ENCODE measurements around the gene ATL2. TPM values are rescaled to one million over a fixed set of nuclear protein-coding genes. Genes with fewer than 3 reads are reported as not detected.

Gene ATL2
- polyA plus RNA-seq, 3 donors from 2014 or later = 10.1 to 21.1 (median 15.7) TPM

DNA sequence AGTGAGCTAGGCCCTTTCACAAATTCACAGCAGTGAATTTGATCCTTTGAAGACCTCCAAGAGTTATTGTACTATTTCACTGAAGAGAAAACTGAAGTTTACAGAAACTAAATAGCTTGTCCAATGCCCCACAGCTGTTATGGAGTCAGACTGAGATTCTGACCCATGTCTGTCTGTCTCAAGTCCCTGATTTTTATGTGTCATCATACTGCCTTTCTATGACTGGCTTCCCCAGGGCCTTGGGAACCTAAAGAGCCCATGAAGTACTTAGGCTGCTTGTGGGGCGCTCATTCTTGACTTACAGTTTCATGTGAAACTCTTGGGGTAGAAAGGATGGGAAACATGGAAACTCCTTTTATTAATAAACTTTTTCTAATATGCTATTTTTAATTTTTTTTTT is 107.7 kb downstream of the ATL2 start:
- peaks cover 0 to 5% of the 10 kb centered on the region in 2 donors for H3K4me1 Mint-ChIP-seq
- no peak for DNase-seq
- H3K27ac Mint-ChIP-seq = no peak overlapping the region

GRCh38 chr2:38268691-38269327 is 108.3 kb downstream of the ATL2 start:
- H3K4me1 Mint-ChIP-seq = peaks cover 0 to 5% of the 10 kb centered on the region in 2 donors
- peaks cover 0 to 6% (median 5%) of the 10 kb centered on the region in 3 donors for H3K27me3 Mint-ChIP-seq (ENCODE audit: low read depth in 3 of 3)
- H3K4me3 Mint-ChIP-seq = no peak overlapping the region
- no peaks in the 10 kb centered on the region for H3K36me3 Mint-ChIP-seq
- H3K27ac Mint-ChIP-seq = no peak overlapping the region
- no peaks in the 10 kb centered on the region for H3K9me3 Mint-ChIP-seq
- DNase-seq = no peak

More for the DNA sequence above, 107.7 kb downstream of the ATL2 start:
- Mint-ChIP-seq H3K4me3 (no peak overlapping the region), H3K27me3 (ENCODE audit: low read depth in 3 of 3) (peaks cover 0 to 5% (median 3%) of the 10 kb centered on the region in 3 donors), H3K36me3 (no peaks in the 10 kb centered on the region), H3K9me3 (no peaks in the 10 kb centered on the region)

GRCh38 chr2:38268001-38268400 is 109.1 kb downstream of the ATL2 start:
- Mint-ChIP-seq H3K27me3 (ENCODE audit: low read depth in 3 of 3) (peaks cover 0 to 4% (median 3%) of the 10 kb centered on the region in 3 donors), H3K9me3 (no peaks in the 10 kb centered on the region), H3K4me3 (no peak overlapping the region), H3K27ac (no peak overlapping the region), H3K4me1 (peaks cover 0 to 5% of the 10 kb centered on the region in 2 donors), H3K36me3 (no peaks in the 10 kb centered on the region)
- no peak for DNase-seq

DNA sequence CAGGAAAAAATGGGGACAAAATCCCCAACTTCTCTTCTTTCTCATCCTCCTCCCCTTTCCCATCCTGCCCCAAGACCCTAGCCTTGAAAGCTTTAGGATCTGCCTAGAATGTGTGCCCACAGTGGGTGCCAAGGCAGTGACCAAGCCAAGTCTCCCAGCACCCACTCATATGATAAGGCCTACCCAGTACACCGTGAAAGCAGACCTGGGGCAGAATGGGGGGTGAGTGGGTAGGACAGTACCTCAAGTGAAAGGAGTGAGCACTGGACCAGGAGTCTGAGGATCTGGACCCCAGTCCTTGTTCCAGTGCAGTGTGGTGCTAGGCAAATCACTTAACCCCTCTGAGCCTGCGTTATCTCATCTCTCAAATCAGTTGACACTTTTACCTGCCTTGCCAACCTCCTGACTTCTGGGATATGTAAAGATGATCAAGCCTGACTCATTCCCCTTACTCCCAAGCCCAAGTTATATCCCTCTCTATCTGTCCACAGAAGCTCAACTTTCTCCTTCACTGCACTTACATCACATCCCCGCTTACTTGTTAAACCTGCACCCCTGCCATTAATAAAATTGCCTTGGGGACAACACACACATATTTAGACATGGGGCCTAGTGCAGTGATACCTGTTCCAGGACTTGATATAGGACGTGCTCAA is 109.7 kb downstream of the ATL2 start:
- no peaks in the 10 kb centered on the region for H3K36me3 Mint-ChIP-seq
- H3K4me3 Mint-ChIP-seq = no peak overlapping the region
- peaks cover 0 to 5% of the 10 kb centered on the region in 2 donors for H3K4me1 Mint-ChIP-seq
- H3K27ac Mint-ChIP-seq = no peak overlapping the region
- H3K9me3 Mint-ChIP-seq = no peaks in the 10 kb centered on the region
- H3K27me3 Mint-ChIP-seq (ENCODE audit: low read depth in 3 of 3) = peaks cover 0 to 4% (median 3%) of the 10 kb centered on the region in 3 donors
- no peak for DNase-seq

- Mint-ChIP-seq H3K27ac (peak overlapping the region in 1 of 6 donors; percentile 55), H3K27me3 (ENCODE audit: low read depth in 3 of 3) (peaks cover 3 to 5% (median 4%) of the 10 kb centered on the region in 3 donors), H3K4me3 (no peak overlapping the region), H3K9me3 (no peaks in the 10 kb centered on the region), H3K36me3 (no peaks in the 10 kb centered on the region), H3K4me1 (peaks cover 0 to 5% of the 10 kb centered on the region in 2 donors)
- DNase-seq = no peak
Measured at GRCh38 chr2:38266382-38267061, 110.6 kb downstream of the ATL2 start.

DNA sequence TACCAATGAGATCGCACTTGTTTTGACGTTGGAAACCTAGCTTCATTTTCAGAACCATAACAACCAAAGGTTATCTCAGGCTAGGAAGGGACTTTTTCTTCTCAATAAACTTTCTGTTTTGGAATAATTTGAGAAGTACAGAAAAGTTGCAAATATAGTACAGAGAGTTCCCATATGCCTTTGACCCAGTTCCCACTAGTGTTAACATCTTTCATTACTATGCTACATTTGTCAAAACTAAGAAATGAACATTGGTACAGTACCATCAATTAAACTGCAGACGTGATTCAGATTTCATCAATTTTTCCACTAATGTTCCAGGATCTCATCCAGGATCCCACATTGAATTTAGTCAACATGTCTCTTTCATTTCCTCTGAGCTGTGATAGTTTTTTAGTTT is 111.6 kb downstream of the ATL2 start:
- no peak for DNase-seq
- no peaks in the 10 kb centered on the region for H3K9me3 Mint-ChIP-seq
- no peaks in the 10 kb centered on the region for H3K36me3 Mint-ChIP-seq
- peaks cover 0 to 5% of the 10 kb centered on the region in 2 donors for H3K4me1 Mint-ChIP-seq
- peaks cover 4 to 5% (median 5%) of the 10 kb centered on the region in 3 donors for H3K27me3 Mint-ChIP-seq (ENCODE audit: low read depth in 3 of 3)
- no peak overlapping the region for H3K27ac Mint-ChIP-seq
- no peak overlapping the region for H3K4me3 Mint-ChIP-seq

DNA sequence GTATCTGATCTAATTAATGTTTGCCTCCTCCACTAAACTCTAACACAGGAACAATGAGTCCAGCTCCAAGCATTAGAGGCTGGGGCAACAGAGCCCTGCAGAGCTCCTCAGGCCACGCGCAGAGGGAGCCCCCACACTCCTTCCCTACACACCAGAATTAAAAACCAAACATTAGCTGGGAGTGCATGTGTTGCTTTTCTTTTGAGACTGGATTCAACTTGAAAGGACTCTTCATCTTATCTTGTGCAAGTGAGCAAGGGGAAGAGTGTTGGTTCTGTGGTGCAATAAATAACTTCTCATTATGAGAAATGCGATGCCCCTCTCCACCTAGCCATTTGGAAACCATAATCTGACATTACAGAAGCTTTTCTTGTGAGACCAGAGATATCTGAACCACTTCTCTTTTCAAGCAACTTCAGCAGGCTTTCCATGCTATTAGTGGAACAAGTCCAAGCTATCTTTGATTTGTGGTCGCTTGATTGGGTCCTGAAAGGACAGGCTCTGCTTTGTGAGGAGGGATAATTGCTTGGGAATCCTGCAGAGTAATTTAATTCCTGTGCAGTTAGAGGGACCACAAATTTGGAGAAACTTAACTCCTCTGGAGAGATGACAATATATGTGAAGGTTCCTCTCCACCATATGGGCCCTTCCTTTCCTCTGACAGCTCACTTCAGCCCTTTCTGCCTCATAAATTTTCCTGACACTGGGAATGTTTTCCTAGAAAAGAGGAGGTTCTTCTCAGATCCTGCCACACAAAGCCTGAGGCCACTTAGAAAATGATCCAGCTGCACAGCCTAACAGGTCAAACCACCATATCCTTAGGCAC is 112.5 kb downstream of the ATL2 start:
- H3K36me3 Mint-ChIP-seq = no peaks in the 10 kb centered on the region
- no peak overlapping the region for H3K27ac Mint-ChIP-seq
- H3K4me1 Mint-ChIP-seq = peaks cover 0 to 5% of the 10 kb centered on the region in 2 donors
- no peaks in the 10 kb centered on the region for H3K9me3 Mint-ChIP-seq
- no peak for DNase-seq
- H3K4me3 Mint-ChIP-seq = no peak overlapping the region
- peaks cover 4 to 5% (median 5%) of the 10 kb centered on the region in 3 donors for H3K27me3 Mint-ChIP-seq (ENCODE audit: low read depth in 3 of 3)

GRCh38 chr2:38263293-38263692 is 113.8 kb downstream of the ATL2 start:
- Mint-ChIP-seq H3K4me3 (no peak overlapping the region), H3K27me3 (ENCODE audit: low read depth in 3 of 3) (peaks cover 4 to 7% (median 5%) of the 10 kb centered on the region in 3 donors), H3K9me3 (no peaks in the 10 kb centered on the region), H3K27ac (no peak overlapping the region), H3K36me3 (no peaks in the 10 kb centered on the region), H3K4me1 (peaks cover 0 to 5% of the 10 kb centered on the region in 2 donors)
- DNase-seq = no peak

DNA sequence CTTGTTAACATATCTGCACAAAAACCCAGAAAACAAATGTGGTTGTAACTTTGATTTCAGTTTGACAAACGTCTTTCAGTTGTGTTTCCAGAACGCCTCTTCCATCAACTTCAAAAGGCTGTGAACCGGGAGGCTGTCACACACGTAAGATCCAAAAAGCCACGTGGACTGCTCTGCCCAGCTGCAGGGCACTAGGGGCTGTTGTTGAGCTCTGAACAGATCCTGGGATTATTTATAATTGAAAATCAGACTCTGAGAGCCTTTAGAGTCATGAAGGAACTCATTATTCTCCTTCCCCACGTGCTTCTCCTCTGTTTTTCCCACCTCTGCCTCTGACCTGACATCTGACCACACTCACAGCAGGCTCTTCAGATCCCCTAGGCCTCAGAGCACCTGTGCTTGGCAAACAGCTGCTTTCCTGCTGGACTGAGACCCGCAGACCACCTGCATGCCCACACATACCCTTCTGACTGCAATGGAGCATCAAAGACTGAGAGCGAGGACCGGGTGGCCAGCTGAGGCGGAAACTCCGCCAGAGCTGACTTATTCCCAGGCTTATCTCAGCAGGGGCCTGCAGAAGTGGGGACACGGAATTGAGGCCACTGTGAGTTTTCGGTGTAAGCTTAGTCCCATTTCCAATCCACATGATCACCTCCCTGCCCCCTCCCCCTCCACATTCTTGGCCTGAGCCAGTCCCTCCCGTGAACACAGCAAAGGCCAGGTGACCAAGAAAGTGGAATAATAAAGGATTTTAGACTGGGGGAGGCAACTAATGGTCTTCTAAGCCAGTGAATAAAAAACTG is 114.8 kb downstream of the ATL2 start:
- no peak for DNase-seq
- peaks cover 0 to 5% of the 10 kb centered on the region in 2 donors for H3K4me1 Mint-ChIP-seq
- no peaks in the 10 kb centered on the region for H3K36me3 Mint-ChIP-seq
- H3K4me3 Mint-ChIP-seq = no peak overlapping the region
- H3K9me3 Mint-ChIP-seq = no peaks in the 10 kb centered on the region
- no peak overlapping the region for H3K27ac Mint-ChIP-seq
- peaks cover 4 to 7% (median 5%) of the 10 kb centered on the region in 3 donors for H3K27me3 Mint-ChIP-seq (ENCODE audit: low read depth in 3 of 3)

DNA sequence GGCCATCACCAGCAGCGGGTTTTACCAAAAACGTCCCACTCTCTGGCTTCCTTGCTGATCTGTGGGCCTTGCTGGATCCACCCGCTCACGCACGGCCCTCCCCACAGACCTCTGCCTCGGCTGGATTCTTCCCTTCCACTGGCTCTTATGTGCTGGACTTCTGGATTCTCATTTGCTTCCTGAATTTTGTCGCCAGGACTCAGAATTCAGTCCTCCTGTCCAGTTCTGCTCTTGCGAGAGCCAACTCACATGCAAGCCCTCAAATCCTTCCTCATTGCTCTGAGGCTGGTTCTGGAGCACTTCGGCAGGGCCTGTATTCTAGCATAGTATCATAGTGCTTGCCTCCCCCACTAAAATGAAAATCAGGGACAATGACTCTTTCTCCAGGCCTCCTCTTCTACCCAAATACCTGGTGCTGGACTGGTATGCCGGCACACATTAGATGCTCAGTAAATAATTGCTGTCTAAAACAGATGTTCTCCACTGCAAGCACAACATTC is 115.5 kb downstream of the ATL2 start:
- H3K27ac Mint-ChIP-seq = no peak overlapping the region

DNA sequence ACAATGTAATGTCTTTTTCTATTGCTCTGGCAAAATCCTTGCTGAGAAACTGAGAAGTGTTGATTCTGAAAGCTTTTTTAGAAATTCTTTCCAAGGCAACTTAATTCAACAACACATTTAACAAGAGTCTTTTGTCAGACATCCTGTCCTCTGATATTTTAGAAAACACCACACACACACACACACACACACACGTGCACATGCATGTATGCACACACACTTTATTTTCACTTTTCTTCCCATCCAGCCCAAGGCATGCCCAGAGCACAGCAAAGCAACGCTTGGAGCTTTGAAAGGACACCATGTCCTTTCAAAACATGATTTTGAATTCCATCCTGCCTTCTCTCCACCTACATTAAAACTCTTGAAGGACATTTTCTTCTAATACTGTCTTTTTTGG is 116.1 kb downstream of the ATL2 start:
- H3K9me3 Mint-ChIP-seq = no peaks in the 10 kb centered on the region
- H3K4me1 Mint-ChIP-seq = no peaks in the 10 kb centered on the region
- H3K27ac Mint-ChIP-seq = no peak overlapping the region
- peaks cover 6 to 7% (median 6%) of the 10 kb centered on the region in 3 donors for H3K27me3 Mint-ChIP-seq (ENCODE audit: low read depth in 3 of 3)
- DNase-seq = no peak
- H3K4me3 Mint-ChIP-seq = no peak overlapping the region
- no peaks in the 10 kb centered on the region for H3K36me3 Mint-ChIP-seq

More for the DNA sequence above, 115.5 kb downstream of the ATL2 start:
- Mint-ChIP-seq H3K27me3 (ENCODE audit: low read depth in 3 of 3) (peaks cover 5 to 7% (median 5%) of the 10 kb centered on the region in 3 donors), H3K36me3 (no peaks in the 10 kb centered on the region), H3K4me3 (no peak overlapping the region), H3K9me3 (no peaks in the 10 kb centered on the region), H3K4me1 (peaks cover 0 to 4% of the 10 kb centered on the region in 2 donors)
- no peak for DNase-seq

GRCh38 chr2:38260469-38260868 is 116.6 kb downstream of the ATL2 start:
- Mint-ChIP-seq H3K4me3 (no peak overlapping the region), H3K27ac (no peak overlapping the region), H3K36me3 (no peaks in the 10 kb centered on the region), H3K9me3 (no peaks in the 10 kb centered on the region), H3K27me3 (ENCODE audit: low read depth in 3 of 3) (peaks cover 4 to 11% (median 7%) of the 10 kb centered on the region in 3 donors), H3K4me1 (no peaks in the 10 kb centered on the region)
- no peak for DNase-seq

GRCh38 chr2:38259311-38259710 is 117.8 kb downstream of the ATL2 start:
- Mint-ChIP-seq H3K4me1 (no peaks in the 10 kb centered on the region), H3K27me3 (ENCODE audit: low read depth in 3 of 3) (peaks cover 3 to 11% (median 7%) of the 10 kb centered on the region in 3 donors), H3K27ac (no peak overlapping the region), H3K4me3 (no peak overlapping the region), H3K36me3 (no peaks in the 10 kb centered on the region), H3K9me3 (no peaks in the 10 kb centered on the region)
- no peak for DNase-seq

All from immature natural killer cell (primary cell).